ENCODE results near the gene MUC4.
"Not testable (repeated sequence)": the region's sequence is repeated elsewhere in the genome, so short reads cannot be mapped to it uniquely, and the experiment has no call there.

MUC4 gene

GRCh38 chr3:195836476-195837135 lies 24.9 kb upstream of the MUC4 start:
- DNase-seq, result no peak

GRCh38 chr3:195835791-195836190 lies 24.1 kb upstream of the MUC4 start:
- no peak for DNase-seq

- no peak for DNase-seq
Measured at GRCh38 chr3:195834675-195835583, 23.2 kb upstream of the MUC4 start.

- no peak for DNase-seq
Measured at GRCh38 chr3:195829897-195830254, 18.1 kb upstream of the MUC4 start.

- no peak for DNase-seq
Measured at GRCh38 chr3:195828762-195829161, 17.0 kb upstream of the MUC4 start.

- DNase-seq, result no peak
Measured at GRCh38 chr3:195825857-195826804, 14.4 kb upstream of the MUC4 start.

- DNase-seq, result no peak
Measured at GRCh38 chr3:195825191-195825588, 13.5 kb upstream of the MUC4 start.

GRCh38 chr3:195824425-195825190 lies 12.9 kb upstream of the MUC4 start:
- DNase-seq, result not testable (repeated sequence)

GRCh38 chr3:195823999-195824398 lies 12.3 kb upstream of the MUC4 start:
- DNase-seq, result no peak

- no peak for DNase-seq
Measured at GRCh38 chr3:195823280-195823679, 11.6 kb upstream of the MUC4 start.

GRCh38 chr3:195822131-195822696 lies 10.5 kb upstream of the MUC4 start:
- no peak for DNase-seq

- no peak for DNase-seq
Measured at GRCh38 chr3:195821403-195822130, 9.8 kb upstream of the MUC4 start.

GRCh38 chr3:195820901-195821300 lies 9.2 kb upstream of the MUC4 start:
- no peak for DNase-seq

GRCh38 chr3:195820186-195820585 lies 8.5 kb upstream of the MUC4 start:
- DNase-seq, result no peak

- no peak for DNase-seq
Measured at GRCh38 chr3:195818301-195818700, 6.6 kb upstream of the MUC4 start.

GRCh38 chr3:195817578-195818135 lies 5.9 kb upstream of the MUC4 start:
- no peak for DNase-seq

GRCh38 chr3:195816276-195816913 lies 4.7 kb upstream of the MUC4 start:
- not testable (repeated sequence) for DNase-seq

GRCh38 chr3:195815169-195815771 lies 3.5 kb upstream of the MUC4 start:
- no peak for DNase-seq

- DNase-seq, result no peak
Measured at GRCh38 chr3:195813916-195814640, 2.3 kb upstream of the MUC4 start.

All from NCI-H526 treated with DMSO at 0.1 percent for 48 hours (cell line).